HepG2 (cell line): ENCODE results near the gene SLC35A3. TPM values are rescaled to one million over a fixed set of nuclear protein-coding genes. Genes with fewer than 3 reads are reported as not detected.

ENCODE experiments used
- ARNT ChIP-seq: fragments of 450-650 bp; IDR thresholded peaks from 2 replicates; pipeline ENCODE4 v1.6.1; 2017
- GZF1 ChIP-seq: sonication (generic); formaldehyde crosslinking; IDR thresholded peaks from 2 replicates; pipeline ENCODE4 v1.5.1; 2020; ENCODE audit warnings: mild to moderate bottlenecking, missing genetic modification reagents
- HES4 ChIP-seq: sonication (generic); formaldehyde crosslinking; IDR thresholded peaks from 2 replicates; pipeline ENCODE4 v1.9.0; 2021; ENCODE audit warnings: mild to moderate bottlenecking, missing genetic modification reagents, borderline replicate concordance
- SMC3 ChIP-seq: IDR thresholded peaks from 2 replicates; pipeline ENCODE4 v1.6.1; 2011; ENCODE audit warnings: low read length, improper control_type of control experiment
- ZBTB3 ChIP-seq: sonication (generic); formaldehyde crosslinking; IDR thresholded peaks from 2 replicates; pipeline ENCODE4 v1.4.0; 2020; ENCODE audit warnings: low read depth, mild to moderate bottlenecking, moderate library complexity, missing genetic modification reagents, borderline replicate concordance
- ZFP36L1 ChIP-seq: sonication (generic); formaldehyde crosslinking; IDR thresholded peaks from 2 replicates; pipeline ENCODE4 v1.8.0; 2022; ENCODE audit warnings: mild to moderate bottlenecking, missing genetic modification reagents, moderate library complexity
- ZNF383 ChIP-seq: sonication (generic); formaldehyde crosslinking; IDR thresholded peaks from 2 replicates; pipeline ENCODE4 v1.4.0; 2020; ENCODE audit warnings: missing genetic modification reagents, mild to moderate bottlenecking, borderline replicate concordance
- ZNF512B ChIP-seq: sonication (generic); formaldehyde crosslinking; IDR thresholded peaks from 2 replicates; pipeline ENCODE4 v1.5.1; 2020; ENCODE audit warnings: missing genetic modification reagents, mild to moderate bottlenecking, borderline replicate concordance
- ZNF552 ChIP-seq: sonication (generic); formaldehyde crosslinking; IDR thresholded peaks from 2 replicates; pipeline ENCODE4 v1.9.0; 2022; ENCODE audit warnings: missing genetic modification reagents, mild to moderate bottlenecking, borderline replicate concordance
- ZNF577 ChIP-seq: sonication (generic); formaldehyde crosslinking; IDR thresholded peaks from 2 replicates; pipeline ENCODE4 v1.4.0; 2020; ENCODE audit warnings: mild to moderate bottlenecking, low read depth, missing genetic modification reagents, borderline replicate concordance
- ZNF616 ChIP-seq: sonication (generic); formaldehyde crosslinking; IDR thresholded peaks from 2 replicates; pipeline ENCODE4 v1.5.0; 2020; ENCODE audit warnings: low read depth, mild to moderate bottlenecking, missing genetic modification reagents
- ZNF660 ChIP-seq: sonication (generic); formaldehyde crosslinking; IDR thresholded peaks from 2 replicates; pipeline ENCODE4 v1.5.1; 2020; ENCODE audit warnings: mild to moderate bottlenecking, low read depth, missing genetic modification reagents, borderline replicate concordance
- ZNF788 ChIP-seq: sonication (generic); formaldehyde crosslinking; IDR thresholded peaks from 2 replicates; pipeline ENCODE4 v1.5.0; 2020; ENCODE audit warnings: mild to moderate bottlenecking, missing genetic modification reagents, borderline replicate concordance
- ZNF790 ChIP-seq: sonication (generic); formaldehyde crosslinking; IDR thresholded peaks from 2 replicates; pipeline ENCODE4 v1.8.0; 2022; ENCODE audit warnings: missing genetic modification reagents, mild to moderate bottlenecking, borderline replicate concordance
- ZNF816 ChIP-seq: sonication (generic); formaldehyde crosslinking; IDR thresholded peaks from 2 replicates; pipeline ENCODE4 v1.8.0; 2022; ENCODE audit warnings: missing genetic modification reagents, mild to moderate bottlenecking, borderline replicate concordance
- ZNF839 ChIP-seq: sonication (generic); formaldehyde crosslinking; IDR thresholded peaks from 2 replicates; pipeline ENCODE4 v1.4.0; 2020; ENCODE audit warnings: missing genetic modification reagents, mild to moderate bottlenecking, borderline replicate concordance
- ZSCAN20 ChIP-seq: sonication (generic); formaldehyde crosslinking; IDR thresholded peaks from 2 replicates; pipeline ENCODE4 v1.4.0; 2020; ENCODE audit warnings: missing genetic modification reagents, mild to moderate bottlenecking, borderline replicate concordance
- ZSCAN9 ChIP-seq: IDR thresholded peaks from 2 replicates; pipeline ENCODE4 v1.6.1; 2016; ENCODE audit warnings: borderline replicate concordance
- polyA plus RNA-seq, 8 experiments: library from polyadenylated mRNA; depleted of rRNA in 3 of 8; stranded (reverse) in 7 of 8; unstranded in 1 of 8; fragments of >200 nt; fragmentation: Illumina TruSeq in 4 of 8; extraction: Trizol in 4 of 8; gene quantifications; 2 replicates each; pipeline versions ENCODE4 v1.2.1 to v1.2.3, GENCODE V29; 2011 to 2016; ENCODE audit warnings: low read depth in 4 of 8, missing spikeins in 1 of 8, mixed read lengths in 1 of 8; ENCODE audit not compliant: insufficient read depth in 1 of 8
- total RNA-seq, 5 experiments: library from RNA; depleted of rRNA; stranded (reverse); fragments of >200 nt; fragmentation: Illumina TruSeq; extraction: Trizol; gene quantifications; 2 replicates each; pipeline ENCODE4 v1.2.3, GENCODE V29; 2016; ENCODE audit warnings: low read depth in 1 of 5
- TF ChIP-seq, protein P1 (sequence below): IDR thresholded peaks from 2 replicates; pipeline ENCODE4 v1.6.1; 2016; ENCODE audit warnings: missing compliant biosample characterization, missing genetic modification reagents, borderline replicate concordance
- TF ChIP-seq, protein P2 (sequence below): sonication (generic); formaldehyde crosslinking; IDR thresholded peaks from 2 replicates; pipeline ENCODE4 v1.4.0; 2020; ENCODE audit warnings: mild to moderate bottlenecking, missing genetic modification reagents
- TF ChIP-seq, protein P3 (sequence below): sonication (generic); formaldehyde crosslinking; IDR thresholded peaks from 2 replicates; pipeline ENCODE4 v1.5.0; 2020; ENCODE audit warnings: mild to moderate bottlenecking, low read depth, missing genetic modification reagents, borderline replicate concordance

Gene SLC35A3
- total and polyA plus RNA-seq, 2 of the 13 experiments (the other 11 are each of a cell fraction or from before 2014, with no cell fraction given) = 11.2 to 24.9 TPM

DNA sequence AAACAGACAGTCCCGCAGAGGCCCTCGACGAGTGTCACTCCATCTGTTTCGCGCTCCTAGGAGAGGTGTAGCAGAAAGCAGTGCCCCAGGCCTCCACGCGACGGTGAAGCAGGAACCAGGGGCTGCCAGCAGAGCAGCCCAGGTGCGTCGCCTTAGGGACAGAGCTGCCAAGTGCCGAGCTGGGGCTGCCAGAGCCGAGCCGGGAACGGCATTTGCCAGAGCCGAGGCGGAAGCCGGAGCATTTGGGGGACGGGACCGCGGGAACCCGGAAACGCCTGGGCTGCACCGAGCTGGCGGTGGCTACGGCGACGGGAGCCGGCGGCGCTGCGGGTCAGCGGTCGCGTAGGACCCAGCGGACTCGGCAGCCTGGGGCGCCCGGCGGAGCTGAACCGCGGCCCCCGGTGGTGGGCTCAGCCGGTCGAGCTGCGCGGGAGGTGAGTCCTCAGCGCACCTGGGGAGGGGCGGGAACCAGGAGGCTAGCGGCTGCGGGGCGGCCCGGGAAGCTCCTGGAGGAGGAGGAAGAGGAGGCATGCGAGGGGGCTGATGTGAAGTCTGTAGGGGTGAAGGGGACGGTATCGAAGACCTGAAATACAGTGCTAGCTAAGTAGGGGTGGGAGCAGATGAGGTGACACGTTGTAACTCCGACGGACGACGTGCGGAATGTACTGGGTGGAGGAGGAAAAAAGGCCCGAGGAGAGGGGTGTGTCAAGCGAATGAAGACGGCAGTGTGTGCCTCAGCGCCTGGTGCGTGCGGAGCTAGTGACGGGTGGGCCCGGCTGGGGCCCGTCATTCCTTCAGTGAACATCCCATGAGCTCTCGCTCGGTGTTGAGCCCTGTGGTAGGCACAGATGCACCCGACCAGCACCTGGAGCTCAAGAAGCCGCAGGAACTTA lies at the start of gene SLC35A3 (continued):
- TF ChIP-seq, protein P1, sequence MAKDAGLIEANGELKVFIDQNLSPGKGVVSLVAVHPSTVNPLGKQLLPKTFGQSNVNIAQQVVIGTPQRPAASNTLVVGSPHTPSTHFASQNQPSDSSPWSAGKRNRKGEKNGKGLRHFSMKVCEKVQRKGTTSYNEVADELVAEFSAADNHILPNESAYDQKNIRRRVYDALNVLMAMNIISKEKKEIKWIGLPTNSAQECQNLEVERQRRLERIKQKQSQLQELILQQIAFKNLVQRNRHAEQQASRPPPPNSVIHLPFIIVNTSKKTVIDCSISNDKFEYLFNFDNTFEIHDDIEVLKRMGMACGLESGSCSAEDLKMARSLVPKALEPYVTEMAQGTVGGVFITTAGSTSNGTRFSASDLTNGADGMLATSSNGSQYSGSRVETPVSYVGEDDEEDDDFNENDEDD = peak; percentile 96
- TF ChIP-seq ZNF790 (CRISPR knock-in tag) (no peak), ZNF577 (peak; percentile 57; the same call in 1 of the 2 replicates), ZNF383 (CRISPR knock-in tag) (peak; percentile 96; the same call in 1 of the 2 replicates), ZNF552 (CRISPR knock-in tag) (peak; percentile 97), ARNT (no peak), ZNF616 (CRISPR knock-in tag) (peak; percentile 95), ZSCAN9 (CRISPR knock-in tag) (peak; percentile 85), ZNF512B (CRISPR knock-in tag) (0 out of 2 replicates have a peak, but pooled peaks have one; percentile 44), ZNF816 (CRISPR knock-in tag) (peak; percentile 99), GZF1 (CRISPR knock-in tag) (peak; percentile 57; the same call in 1 of the 2 replicates), ZNF660 (CRISPR knock-in tag) (peak; percentile 66; the same call in 1 of the 2 replicates), SMC3 (no peak; the same call in 1 of the 2 replicates), ZSCAN20 (peak; percentile 83; the same call in 1 of the 2 replicates), ZFP36L1 (CRISPR knock-in tag) (peak; percentile 96), ZBTB3 (CRISPR knock-in tag) (peak; percentile 72; the same call in 1 of the 2 replicates), ZNF839 (peak; percentile 67; the same call in 1 of the 2 replicates), ZNF788 (CRISPR knock-in tag) (peak; percentile 99), HES4 (CRISPR knock-in tag) (no peak; the same call in 1 of the 2 replicates)
- TF ChIP-seq, protein P2, sequence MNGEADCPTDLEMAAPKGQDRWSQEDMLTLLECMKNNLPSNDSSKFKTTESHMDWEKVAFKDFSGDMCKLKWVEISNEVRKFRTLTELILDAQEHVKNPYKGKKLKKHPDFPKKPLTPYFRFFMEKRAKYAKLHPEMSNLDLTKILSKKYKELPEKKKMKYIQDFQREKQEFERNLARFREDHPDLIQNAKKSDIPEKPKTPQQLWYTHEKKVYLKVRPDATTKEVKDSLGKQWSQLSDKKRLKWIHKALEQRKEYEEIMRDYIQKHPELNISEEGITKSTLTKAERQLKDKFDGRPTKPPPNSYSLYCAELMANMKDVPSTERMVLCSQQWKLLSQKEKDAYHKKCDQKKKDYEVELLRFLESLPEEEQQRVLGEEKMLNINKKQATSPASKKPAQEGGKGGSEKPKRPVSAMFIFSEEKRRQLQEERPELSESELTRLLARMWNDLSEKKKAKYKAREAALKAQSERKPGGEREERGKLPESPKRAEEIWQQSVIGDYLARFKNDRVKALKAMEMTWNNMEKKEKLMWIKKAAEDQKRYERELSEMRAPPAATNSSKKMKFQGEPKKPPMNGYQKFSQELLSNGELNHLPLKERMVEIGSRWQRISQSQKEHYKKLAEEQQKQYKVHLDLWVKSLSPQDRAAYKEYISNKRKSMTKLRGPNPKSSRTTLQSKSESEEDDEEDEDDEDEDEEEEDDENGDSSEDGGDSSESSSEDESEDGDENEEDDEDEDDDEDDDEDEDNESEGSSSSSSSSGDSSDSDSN = peak; percentile 100
- TF ChIP-seq, protein P3, sequence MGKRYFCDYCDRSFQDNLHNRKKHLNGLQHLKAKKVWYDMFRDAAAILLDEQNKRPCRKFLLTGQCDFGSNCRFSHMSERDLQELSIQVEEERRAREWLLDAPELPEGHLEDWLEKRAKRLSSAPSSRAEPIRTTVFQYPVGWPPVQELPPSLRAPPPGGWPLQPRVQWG (CRISPR knock-in tag) = no peak
